Esophagus muscularis mucosa (tissue), 3 donors: ENCODE data around the gene DEUP1.

Experiments used
- POLR2A ChIP-seq: fragments of 450-650 bp; IDR thresholded peaks from one replicate; pipeline ENCODE4 v1.6.1; 2017; ENCODE audit warnings: antibody characterized with exemption, moderate library complexity, mild to moderate bottlenecking, low read depth
- POLR2AphosphoS5 ChIP-seq, 2 donors: sonication (generic); formaldehyde crosslinking; IDR thresholded peaks; one replicate each; pipeline ENCODE4 v1.6.1; 2017; ENCODE audit warnings: antibody characterized with exemption in 2 of 2
- TF ChIP-seq, protein P1 (sequence below), 3 experiments: fragments of 200-600 bp in 2 of 3; fragments of 450-650 bp in 1 of 3; sonication (generic) in 2 of 3; IDR thresholded peaks; one replicate each; pipeline ENCODE4 v1.5.1; 2017 to 2019; ENCODE audit warnings: antibody characterized with exemption in 3 of 3, mild to moderate bottlenecking in 2 of 3, moderate library complexity in 1 of 3

DNA sequence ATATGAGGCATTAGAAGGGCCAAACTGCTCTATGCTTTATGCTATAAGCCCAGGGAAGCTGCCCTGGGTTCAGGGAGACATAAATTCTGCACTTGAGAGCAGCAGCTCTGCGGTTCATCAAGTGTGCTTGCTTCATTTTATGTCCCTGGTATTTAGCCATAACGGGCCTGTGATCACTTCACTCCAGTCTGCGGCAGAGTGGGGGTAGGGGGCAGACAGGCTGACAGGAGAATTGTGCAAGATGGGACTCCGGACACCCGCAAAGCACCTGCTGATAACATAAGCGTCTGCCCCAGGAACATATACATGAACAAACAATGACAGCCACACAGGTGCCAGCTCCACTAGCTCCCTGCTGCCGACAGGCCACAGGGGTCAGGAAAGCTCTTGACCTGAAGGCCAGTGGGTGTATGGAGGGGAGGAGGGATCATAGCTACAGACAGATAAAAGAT lies 156.5 kb downstream of the DEUP1 start:
- TF ChIP-seq, protein P1, sequence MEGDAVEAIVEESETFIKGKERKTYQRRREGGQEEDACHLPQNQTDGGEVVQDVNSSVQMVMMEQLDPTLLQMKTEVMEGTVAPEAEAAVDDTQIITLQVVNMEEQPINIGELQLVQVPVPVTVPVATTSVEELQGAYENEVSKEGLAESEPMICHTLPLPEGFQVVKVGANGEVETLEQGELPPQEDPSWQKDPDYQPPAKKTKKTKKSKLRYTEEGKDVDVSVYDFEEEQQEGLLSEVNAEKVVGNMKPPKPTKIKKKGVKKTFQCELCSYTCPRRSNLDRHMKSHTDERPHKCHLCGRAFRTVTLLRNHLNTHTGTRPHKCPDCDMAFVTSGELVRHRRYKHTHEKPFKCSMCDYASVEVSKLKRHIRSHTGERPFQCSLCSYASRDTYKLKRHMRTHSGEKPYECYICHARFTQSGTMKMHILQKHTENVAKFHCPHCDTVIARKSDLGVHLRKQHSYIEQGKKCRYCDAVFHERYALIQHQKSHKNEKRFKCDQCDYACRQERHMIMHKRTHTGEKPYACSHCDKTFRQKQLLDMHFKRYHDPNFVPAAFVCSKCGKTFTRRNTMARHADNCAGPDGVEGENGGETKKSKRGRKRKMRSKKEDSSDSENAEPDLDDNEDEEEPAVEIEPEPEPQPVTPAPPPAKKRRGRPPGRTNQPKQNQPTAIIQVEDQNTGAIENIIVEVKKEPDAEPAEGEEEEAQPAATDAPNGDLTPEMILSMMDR (IDR thresholded peaks at IDR 0.05): no peak
- no peak for TF ChIP-seq POLR2A
- TF ChIP-seq POLR2AphosphoS5 (IDR thresholded peaks at IDR 0.05): no peak
